HG02678 (cell line): ENCODE results near the gene PTS.
A peak's percentile ranks its signal among the peaks of the same experiment; 100 is the strongest.
"Not testable (repeated sequence)": the region's sequence is repeated elsewhere in the genome, so short reads cannot be mapped to it uniquely, and the experiment has no call there.

ENCODE experiments used
- ATAC-seq: cut with Tn5 transposase; IDR thresholded peaks from one replicate; pipeline ENCODE4 v1.9.1; 2021; ENCODE audit warnings: mild to moderate bottlenecking, moderate library complexity; ENCODE audit not compliant: unreplicated experiment

The PTS gene

GRCh38 chr11:112226062-112226830 lies at the start of gene PTS:
Gene PTS (plus strand): TSS chr11:112226428. CDS start chr11:112226444, 16 bp downstream.
- ATAC-seq = peak; percentile 95

- ATAC-seq = no peak
These were observed 48.6 kb upstream of the PTS start for GRCh38 chr11:112177589-112177988.

- no peak for ATAC-seq
These were observed 47.8 kb upstream of the PTS start for GRCh38 chr11:112178428-112178827.

- ATAC-seq = no peak
These were observed 47.3 kb upstream of the PTS start for GRCh38 chr11:112178936-112179335.

GRCh38 chr11:112179601-112180000 lies 46.6 kb upstream of the PTS start:
- ATAC-seq = peak; percentile 68

- no peak for ATAC-seq
These were observed 43.4 kb upstream of the PTS start for GRCh38 chr11:112182867-112183266.

GRCh38 chr11:112185883-112186282 lies 40.3 kb upstream of the PTS start:
- ATAC-seq = no peak

GRCh38 chr11:112186304-112186703 lies 39.9 kb upstream of the PTS start:
- no peak for ATAC-seq

- not testable (repeated sequence) for ATAC-seq
These were observed 31.1 kb upstream of the PTS start for GRCh38 chr11:112195113-112195512.

- no peak for ATAC-seq
These were observed 30.3 kb upstream of the PTS start for GRCh38 chr11:112195951-112196351.

GRCh38 chr11:112196519-112197087 lies 29.6 kb upstream of the PTS start:
- ATAC-seq = no peak

GRCh38 chr11:112199101-112199500 lies 27.1 kb upstream of the PTS start:
- ATAC-seq = not testable (repeated sequence)

GRCh38 chr11:112200252-112200651 lies 26.0 kb upstream of the PTS start:
- no peak for ATAC-seq

- ATAC-seq = no peak
These were observed 20.2 kb upstream of the PTS start for GRCh38 chr11:112206071-112206470.

- ATAC-seq = no peak
These were observed 15.3 kb upstream of the PTS start for GRCh38 chr11:112210890-112211289.

- no peak for ATAC-seq
These were observed 14.7 kb upstream of the PTS start for GRCh38 chr11:112211536-112211935.

- ATAC-seq = no peak
These were observed 13.9 kb upstream of the PTS start for GRCh38 chr11:112212290-112212689.

GRCh38 chr11:112212710-112213109 lies 13.5 kb upstream of the PTS start:
- no peak for ATAC-seq

GRCh38 chr11:112213753-112214152 lies 12.5 kb upstream of the PTS start:
- ATAC-seq = no peak

- no peak for ATAC-seq
These were observed 10.6 kb upstream of the PTS start for GRCh38 chr11:112215621-112216020.

- ATAC-seq = no peak
These were observed 9.6 kb upstream of the PTS start for GRCh38 chr11:112216561-112217105.
